Measurements from ENCODE around the gene TICRR.
"Not testable (repeated sequence)": the region's sequence is repeated elsewhere in the genome, so short reads cannot be mapped to it uniquely, and the experiment has no call there.

The TICRR gene

DNA sequence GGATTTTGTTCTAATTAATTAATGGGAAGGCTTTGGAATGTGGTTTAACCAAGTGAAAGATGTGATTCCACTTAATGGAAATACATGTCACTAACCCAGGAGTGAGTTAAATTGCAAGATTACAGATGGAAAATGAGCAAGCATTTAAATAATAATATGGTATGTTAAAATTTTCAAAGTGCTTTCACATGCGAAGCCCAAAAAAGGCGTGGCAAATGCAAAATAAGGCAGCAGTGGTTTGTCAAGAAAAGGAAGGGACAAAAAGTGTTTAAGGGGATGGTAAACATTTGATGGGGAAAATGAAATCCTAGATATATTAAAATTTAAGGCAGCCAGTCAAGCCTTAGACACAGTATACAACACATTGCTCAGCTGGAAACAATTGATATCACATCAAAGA is 2.9 kb downstream of the TICRR start:
- H3K4me3 ChIP-seq (ENCODE audit: low read depth, low read length) = peak overlapping the region; percentile 76
- no peak for DNase-seq (ENCODE audit: low read depth)
- TF ChIP-seq, protein P1, sequence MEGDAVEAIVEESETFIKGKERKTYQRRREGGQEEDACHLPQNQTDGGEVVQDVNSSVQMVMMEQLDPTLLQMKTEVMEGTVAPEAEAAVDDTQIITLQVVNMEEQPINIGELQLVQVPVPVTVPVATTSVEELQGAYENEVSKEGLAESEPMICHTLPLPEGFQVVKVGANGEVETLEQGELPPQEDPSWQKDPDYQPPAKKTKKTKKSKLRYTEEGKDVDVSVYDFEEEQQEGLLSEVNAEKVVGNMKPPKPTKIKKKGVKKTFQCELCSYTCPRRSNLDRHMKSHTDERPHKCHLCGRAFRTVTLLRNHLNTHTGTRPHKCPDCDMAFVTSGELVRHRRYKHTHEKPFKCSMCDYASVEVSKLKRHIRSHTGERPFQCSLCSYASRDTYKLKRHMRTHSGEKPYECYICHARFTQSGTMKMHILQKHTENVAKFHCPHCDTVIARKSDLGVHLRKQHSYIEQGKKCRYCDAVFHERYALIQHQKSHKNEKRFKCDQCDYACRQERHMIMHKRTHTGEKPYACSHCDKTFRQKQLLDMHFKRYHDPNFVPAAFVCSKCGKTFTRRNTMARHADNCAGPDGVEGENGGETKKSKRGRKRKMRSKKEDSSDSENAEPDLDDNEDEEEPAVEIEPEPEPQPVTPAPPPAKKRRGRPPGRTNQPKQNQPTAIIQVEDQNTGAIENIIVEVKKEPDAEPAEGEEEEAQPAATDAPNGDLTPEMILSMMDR (IDR thresholded peaks at IDR 0.05; ENCODE audit: insufficient read depth, low read depth, low read length, missing control alignments) = no peak

DNA sequence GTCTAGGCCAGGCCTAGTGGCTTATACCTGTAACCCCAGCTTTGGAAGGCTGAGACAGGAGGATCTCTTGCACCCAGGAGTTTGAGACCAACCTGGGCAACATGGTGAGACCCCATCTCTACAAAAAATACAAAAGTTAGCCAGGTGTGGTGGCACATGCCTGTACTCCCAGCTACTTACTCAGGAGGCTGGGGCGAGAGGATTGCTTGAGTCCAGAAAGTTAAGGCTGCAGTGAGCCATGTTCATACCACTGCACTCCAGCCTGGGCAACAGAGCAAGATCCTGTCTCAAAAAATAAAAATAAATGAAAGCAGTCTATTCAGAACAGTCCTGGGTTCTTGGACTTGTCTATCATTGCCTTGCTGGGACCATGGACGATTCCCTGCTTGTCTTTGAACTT is 5.5 kb downstream of the TICRR start:
- DNase-seq (ENCODE audit: low read depth) = not testable (repeated sequence)

DNA sequence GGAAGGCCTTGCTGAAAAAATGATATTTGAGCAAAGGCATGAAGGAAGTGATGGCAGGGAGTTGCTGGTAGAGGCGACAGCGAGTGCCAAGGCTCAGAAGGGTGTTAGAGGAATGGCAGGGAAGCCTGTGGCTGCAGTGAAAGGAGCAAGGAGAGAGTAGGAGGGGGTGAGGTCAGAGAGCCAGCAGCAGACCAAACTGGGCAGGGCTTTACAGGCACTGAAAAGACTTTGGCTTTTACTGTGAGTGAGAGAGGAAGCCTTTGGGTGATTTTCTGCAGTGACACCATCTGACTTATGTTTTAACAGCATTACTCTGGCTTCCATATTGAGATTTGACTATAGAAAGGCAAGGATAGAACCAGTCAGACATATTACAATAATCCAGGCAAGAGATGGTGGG is 11.4 kb downstream of the TICRR start:
- H3K4me3 ChIP-seq (ENCODE audit: low read depth, low read length) = no peak overlapping the region
- TF ChIP-seq, protein P1 (IDR thresholded peaks at IDR 0.05; ENCODE audit: insufficient read depth, low read depth, low read length, missing control alignments) = no peak

More for the DNA sequence above, 5.5 kb downstream of the TICRR start:
- not testable (repeated sequence) for H3K4me3 ChIP-seq (ENCODE audit: low read depth, low read length)

DNA sequence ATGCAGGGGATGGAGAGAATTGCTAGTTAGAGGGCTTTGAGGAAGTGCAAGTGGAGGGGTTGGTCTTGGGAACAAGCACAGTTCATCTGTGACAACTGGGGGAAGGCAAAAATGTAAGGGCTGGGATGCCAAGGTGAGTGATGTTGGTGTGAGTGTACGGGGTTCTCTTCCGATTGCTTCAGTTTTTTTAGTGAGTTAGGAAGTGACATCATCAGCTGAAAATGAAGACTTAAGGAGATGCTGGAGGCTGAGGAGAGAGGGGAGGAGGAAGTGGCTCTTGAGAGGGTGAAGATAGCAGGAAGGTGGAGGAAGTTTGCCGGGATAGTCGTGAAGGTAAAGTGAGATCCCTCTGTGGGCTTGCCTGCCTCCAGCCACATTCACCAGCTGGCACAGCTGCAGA is 12.7 kb downstream of the TICRR start:
- DNase-seq (ENCODE audit: low read depth) = no peak
- TF ChIP-seq, protein P1 (IDR thresholded peaks at IDR 0.05; ENCODE audit: insufficient read depth, low read depth, low read length, missing control alignments) = no peak
- H3K4me3 ChIP-seq (ENCODE audit: low read depth, low read length) = no peak overlapping the region

More for the DNA sequence above, 11.4 kb downstream of the TICRR start:
- no peak for DNase-seq (ENCODE audit: low read depth)

DNA sequence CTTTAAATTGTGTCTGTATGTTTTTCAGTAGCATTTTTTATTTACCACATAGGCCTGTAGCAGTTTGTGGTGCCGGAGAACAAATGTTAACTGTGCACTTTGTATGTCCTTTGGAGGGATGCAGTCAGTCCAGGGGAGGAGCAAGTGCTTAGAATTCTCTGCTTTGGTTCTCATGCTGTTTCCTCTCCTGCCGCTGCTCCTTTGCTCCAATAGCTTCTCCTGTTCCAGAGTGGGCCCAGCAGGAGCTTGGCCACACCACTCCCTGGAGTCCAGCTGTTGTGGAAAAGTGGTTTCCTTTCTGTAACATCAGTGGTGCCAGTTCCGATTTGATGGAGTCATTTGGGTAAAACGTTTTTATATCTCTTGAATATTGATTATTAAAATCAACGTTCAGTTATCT is 16.6 kb downstream of the TICRR start:
- no peak for DNase-seq (ENCODE audit: low read depth)
- TF ChIP-seq, protein P1 (IDR thresholded peaks at IDR 0.05; ENCODE audit: insufficient read depth, low read depth, low read length, missing control alignments) = no peak

DNA sequence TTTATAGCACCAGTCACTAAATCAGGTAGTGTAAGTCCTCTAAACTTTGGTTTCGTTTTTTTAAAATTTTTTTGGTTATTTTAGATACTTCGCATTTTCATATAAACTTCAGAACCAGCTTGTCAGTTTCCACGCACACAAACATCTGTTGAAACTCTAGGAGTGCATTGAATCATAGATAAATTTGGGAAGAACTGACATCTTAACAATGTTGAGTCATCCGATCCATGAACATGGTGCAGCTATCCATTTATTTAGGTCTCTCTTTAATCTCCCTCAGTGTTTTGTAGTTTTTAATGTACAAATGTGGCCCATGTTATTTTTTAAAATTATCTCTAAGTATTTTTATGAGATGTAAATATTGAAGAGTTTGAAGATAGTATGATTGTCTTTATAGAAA is 17.7 kb downstream of the TICRR start:
- TF ChIP-seq, protein P1 (IDR thresholded peaks at IDR 0.05; ENCODE audit: insufficient read depth, low read depth, low read length, missing control alignments) = no peak
- no peak for DNase-seq (ENCODE audit: low read depth)
- H3K4me3 ChIP-seq (ENCODE audit: low read depth, low read length) = no peak overlapping the region

More for the DNA sequence above, 16.6 kb downstream of the TICRR start:
- no peak overlapping the region for H3K4me3 ChIP-seq (ENCODE audit: low read depth, low read length)

DNA sequence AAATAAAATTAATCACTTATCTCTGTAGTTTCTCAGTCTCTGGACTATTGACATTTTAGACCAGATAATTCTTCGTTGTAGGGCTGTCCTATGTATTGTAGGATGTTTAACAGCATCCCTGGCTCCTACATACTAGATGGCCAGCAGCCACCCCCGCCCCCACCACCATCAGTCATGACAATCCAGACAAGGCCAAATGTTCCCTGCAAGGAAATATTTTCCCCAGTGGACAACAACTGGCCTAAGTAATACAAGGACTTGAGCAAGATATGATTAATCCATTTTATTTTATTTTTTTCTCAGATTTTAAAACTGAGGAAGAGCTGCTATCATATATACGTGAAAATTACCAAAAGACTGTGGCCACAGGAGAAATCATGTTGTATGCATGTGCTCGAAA is 23.8 kb downstream of the TICRR start:
- H3K4me3 ChIP-seq (ENCODE audit: low read depth, low read length) = no peak overlapping the region
- TF ChIP-seq, protein P1 (IDR thresholded peaks at IDR 0.05; ENCODE audit: insufficient read depth, low read depth, low read length, missing control alignments) = no peak
- DNase-seq (ENCODE audit: low read depth) = no peak
